ENCODE data around the gene EMP2.
"Not testable (repeated sequence)": the region's sequence is repeated elsewhere in the genome, so short reads cannot be mapped to it uniquely, and the experiment has no call there.

The EMP2 gene

GRCh38 chr16:10579965-10580882 lies at the start of gene EMP2:
TSS of gene EMP2 (minus strand) at chr16:10580598. CDS start at chr16:10547617, 32,981 bp downstream.
- peak; percentile 97 for DNase-seq (ENCODE audit: low spot score)

GRCh38 chr16:10629592-10629963 lies 49.2 kb upstream of the EMP2 start:
- DNase-seq (ENCODE audit: low spot score), result no peak

GRCh38 chr16:10625595-10626357 lies 45.4 kb upstream of the EMP2 start:
- DNase-seq (ENCODE audit: low spot score), result no peak

GRCh38 chr16:10624527-10624926 lies 44.1 kb upstream of the EMP2 start:
- DNase-seq (ENCODE audit: low spot score), result no peak

- DNase-seq (ENCODE audit: low spot score), result no peak
Measured at GRCh38 chr16:10623059-10623458, 42.7 kb upstream of the EMP2 start.

- DNase-seq (ENCODE audit: low spot score), result no peak
Measured at GRCh38 chr16:10622036-10622921, 41.9 kb upstream of the EMP2 start.

- DNase-seq (ENCODE audit: low spot score), result not testable (repeated sequence)
Measured at GRCh38 chr16:10621216-10621949, 41.0 kb upstream of the EMP2 start.

GRCh38 chr16:10620120-10620519 lies 39.7 kb upstream of the EMP2 start:
- no peak for DNase-seq (ENCODE audit: low spot score)

- no peak for DNase-seq (ENCODE audit: low spot score)
Measured at GRCh38 chr16:10619271-10619849, 39.0 kb upstream of the EMP2 start.

- no peak for DNase-seq (ENCODE audit: low spot score)
Measured at GRCh38 chr16:10618710-10619209, 38.4 kb upstream of the EMP2 start.

GRCh38 chr16:10617662-10618420 lies 37.4 kb upstream of the EMP2 start:
- no peak for DNase-seq (ENCODE audit: low spot score)

- peak; percentile 81 for DNase-seq (ENCODE audit: low spot score)
Measured at GRCh38 chr16:10616756-10617640, 36.6 kb upstream of the EMP2 start.

GRCh38 chr16:10616419-10616755 lies 36.0 kb upstream of the EMP2 start:
- DNase-seq (ENCODE audit: low spot score), result no peak

- DNase-seq (ENCODE audit: low spot score), result no peak
Measured at GRCh38 chr16:10614685-10615084, 34.3 kb upstream of the EMP2 start.

GRCh38 chr16:10613785-10614485 lies 33.5 kb upstream of the EMP2 start:
- no peak for DNase-seq (ENCODE audit: low spot score)

GRCh38 chr16:10612649-10613179 lies 32.3 kb upstream of the EMP2 start:
- DNase-seq (ENCODE audit: low spot score), result no peak

- DNase-seq (ENCODE audit: low spot score), result no peak
Measured at GRCh38 chr16:10611825-10612342, 31.5 kb upstream of the EMP2 start.

Measured in GM03348 (cell line).